DND-41 (cell line): Measurements from ENCODE around the gene KISS1R.

ENCODE experiments used
- ATAC-seq: fragments of 200-7000 bp; cut with Tn5 transposase; 3 replicates; pipeline ENCODE4 v1.9.1; 2021; ENCODE audit warnings: low read depth; ENCODE audit not compliant: insufficient read depth
- DNase-seq: peaks from one replicate; pipeline ENCODE4 v3.0.0-alpha.2; 2020
- H2AFZ ChIP-seq: 2 replicates; pipeline ENCODE4 v1.6.0; 2012; ENCODE audit warnings: low read depth, low read length
- H3K27ac ChIP-seq: 2 replicates; pipeline ENCODE4 v1.5.1; 2012; ENCODE audit warnings: low read length, inconsistent platforms
- H3K27me3 ChIP-seq: fragments of 200-600 bp; sonication (generic); 2 replicates; pipeline ENCODE4 v1.6.0; 2012; ENCODE audit warnings: low read length, mild to moderate bottlenecking, inconsistent platforms; ENCODE audit not compliant: insufficient read depth, poor library complexity
- H3K36me3 ChIP-seq: 2 replicates; pipeline ENCODE4 v1.5.1; 2012; ENCODE audit warnings: low read length, inconsistent platforms; ENCODE audit not compliant: insufficient read depth
- H3K4me1 ChIP-seq: 2 replicates; pipeline ENCODE4 v1.5.1; 2012; ENCODE audit warnings: mild to moderate bottlenecking, low read length; ENCODE audit not compliant: insufficient read depth
- H3K4me2 ChIP-seq: 2 replicates; pipeline ENCODE4 v1.6.0; 2012; ENCODE audit warnings: mild to moderate bottlenecking, moderate library complexity, low read length, inconsistent platforms; ENCODE audit not compliant: insufficient read depth
- H3K4me3 ChIP-seq, 2 experiments: fragments of 200-600 bp in 1 of 2; shearing (Covaris generic) in 1 of 2; 2 replicates each; pipeline ENCODE4 v1.5.1; 2012 to 2016; ENCODE audit warnings: inconsistent platforms in 2 of 2, low read length in 2 of 2, mild to moderate bottlenecking in 2 of 2, low read depth in 1 of 2, moderate library complexity in 1 of 2
- H3K79me2 ChIP-seq: 2 replicates; pipeline ENCODE4 v1.6.0; 2012; ENCODE audit warnings: low read length, inconsistent platforms; ENCODE audit not compliant: insufficient read depth
- H3K9ac ChIP-seq: 2 replicates; pipeline ENCODE4 v1.6.0; 2012; ENCODE audit warnings: low read depth, mild to moderate bottlenecking, inconsistent platforms, low read length, moderate library complexity
- H3K9me3 ChIP-seq: 2 replicates; pipeline ENCODE4 v1.5.1; 2012; ENCODE audit warnings: low read length, moderate library complexity, mild to moderate bottlenecking, inconsistent platforms; ENCODE audit not compliant: insufficient read depth, severe bottlenecking
- H4K20me1 ChIP-seq: 2 replicates; pipeline ENCODE4 v1.6.0; 2012; ENCODE audit warnings: low read length; ENCODE audit not compliant: insufficient read depth
- EZH2 ChIP-seq: IDR thresholded peaks from 3 replicates; pipeline ENCODE4 v1.6.1; 2012; ENCODE audit warnings: borderline replicate concordance, low read depth, mild to moderate bottlenecking, moderate library complexity, low read length, inconsistent platforms; ENCODE audit not compliant: severe bottlenecking
- TF ChIP-seq, protein P1 (sequence below): IDR thresholded peaks from 2 replicates; pipeline ENCODE4 v1.5.1; 2012; ENCODE audit warnings: borderline replicate concordance, low read length, moderate library complexity, mild to moderate bottlenecking; ENCODE audit not compliant: poor library complexity, severe bottlenecking; ENCODE audit errors: extremely low read depth

The KISS1R gene

DNA sequence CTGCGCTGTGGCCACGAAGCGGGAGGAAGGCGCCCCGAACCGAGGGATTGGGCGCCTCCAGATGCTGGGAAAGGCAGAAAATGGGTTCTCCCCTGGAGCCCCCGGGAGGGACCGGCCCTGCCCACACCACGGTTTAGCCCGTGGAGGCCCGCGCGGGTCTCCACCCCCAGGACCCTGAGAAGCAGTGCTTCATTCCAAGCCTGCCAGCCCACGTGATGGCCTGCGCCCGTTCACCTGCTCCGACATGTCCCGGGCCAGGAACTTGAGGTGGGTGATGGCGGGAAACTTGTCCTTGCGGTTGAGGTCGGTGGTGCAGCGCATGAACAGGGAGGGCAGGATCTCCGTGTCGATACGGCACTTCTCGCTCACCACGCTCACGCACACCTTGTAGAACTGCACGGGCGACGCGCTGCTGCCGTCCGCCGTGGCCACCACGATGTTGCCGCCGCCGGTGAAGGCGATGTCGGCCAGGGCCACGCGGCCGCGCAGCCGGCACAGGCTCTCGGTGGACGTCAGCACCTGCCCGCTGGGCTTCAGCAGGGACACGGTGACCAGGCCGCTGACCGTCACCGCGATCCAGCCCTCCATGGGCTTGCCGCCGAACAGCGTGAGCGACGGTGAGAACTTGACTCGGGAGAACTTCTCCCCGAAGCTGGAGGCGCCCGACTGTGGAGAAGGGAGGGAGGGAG lies 31.5 kb upstream of the KISS1R start:
- Histone ChIP-seq H3K27me3 (no peaks in the 10 kb centered on the region), H3K36me3 (peaks cover 88% of the 10 kb centered on the region), H3K79me2 (peaks cover 4% of the 10 kb centered on the region), H4K20me1 (peaks cover 5% of the 10 kb centered on the region), H3K4me2 (no peak overlapping the region), H3K9me3 (no peaks in the 10 kb centered on the region), H3K4me1 (peaks cover 1% of the 10 kb centered on the region; the same call in 1 of the 2 replicates), H3K9ac (no peak overlapping the region), H3K4me3 (no peak overlapping the region), H2AFZ (no peak overlapping the region), H3K27ac (no peak overlapping the region)
- ATAC-seq = no peak
- TF ChIP-seq EZH2 = no peak
- TF ChIP-seq, protein P1, sequence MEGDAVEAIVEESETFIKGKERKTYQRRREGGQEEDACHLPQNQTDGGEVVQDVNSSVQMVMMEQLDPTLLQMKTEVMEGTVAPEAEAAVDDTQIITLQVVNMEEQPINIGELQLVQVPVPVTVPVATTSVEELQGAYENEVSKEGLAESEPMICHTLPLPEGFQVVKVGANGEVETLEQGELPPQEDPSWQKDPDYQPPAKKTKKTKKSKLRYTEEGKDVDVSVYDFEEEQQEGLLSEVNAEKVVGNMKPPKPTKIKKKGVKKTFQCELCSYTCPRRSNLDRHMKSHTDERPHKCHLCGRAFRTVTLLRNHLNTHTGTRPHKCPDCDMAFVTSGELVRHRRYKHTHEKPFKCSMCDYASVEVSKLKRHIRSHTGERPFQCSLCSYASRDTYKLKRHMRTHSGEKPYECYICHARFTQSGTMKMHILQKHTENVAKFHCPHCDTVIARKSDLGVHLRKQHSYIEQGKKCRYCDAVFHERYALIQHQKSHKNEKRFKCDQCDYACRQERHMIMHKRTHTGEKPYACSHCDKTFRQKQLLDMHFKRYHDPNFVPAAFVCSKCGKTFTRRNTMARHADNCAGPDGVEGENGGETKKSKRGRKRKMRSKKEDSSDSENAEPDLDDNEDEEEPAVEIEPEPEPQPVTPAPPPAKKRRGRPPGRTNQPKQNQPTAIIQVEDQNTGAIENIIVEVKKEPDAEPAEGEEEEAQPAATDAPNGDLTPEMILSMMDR = no peak
- DNase-seq = no peak

DNA sequence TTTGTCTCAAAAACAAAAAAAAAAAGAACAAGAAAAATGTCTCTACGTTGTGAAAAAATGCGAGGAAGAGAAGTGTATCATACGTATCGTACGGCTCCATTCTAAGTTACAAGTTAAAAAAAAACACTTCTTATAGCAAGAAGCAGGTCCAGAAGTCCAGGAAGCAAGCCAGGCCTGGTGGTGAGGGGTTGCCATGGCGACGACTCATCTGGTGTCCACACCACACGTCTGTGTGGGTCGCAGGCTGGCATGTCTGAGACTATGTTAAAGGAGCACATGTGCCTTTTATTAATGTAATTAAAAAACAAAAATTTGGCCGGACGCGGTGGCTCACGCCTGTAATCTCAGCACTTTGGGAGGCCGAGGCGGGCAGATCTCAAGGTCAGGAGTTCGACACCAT lies 30.1 kb upstream of the KISS1R start:
- no peak overlapping the region for H3K4me2 ChIP-seq
- H3K36me3 ChIP-seq = peaks cover 80% of the 10 kb centered on the region
- H3K4me1 ChIP-seq = peaks cover 13% of the 10 kb centered on the region
- H2AFZ ChIP-seq = no peak overlapping the region
- H3K27ac ChIP-seq = no peak overlapping the region
- no peaks in the 10 kb centered on the region for H3K9me3 ChIP-seq
- no peaks in the 10 kb centered on the region for H3K27me3 ChIP-seq
- ATAC-seq = no peak
- peaks cover 16% of the 10 kb centered on the region for H3K79me2 ChIP-seq
- no peak for DNase-seq
- H3K4me3 ChIP-seq = no peak overlapping the region
- no peak overlapping the region for H3K9ac ChIP-seq
- peaks cover 5% of the 10 kb centered on the region for H4K20me1 ChIP-seq
- TF ChIP-seq EZH2 = no peak
- TF ChIP-seq, protein P1 = no peak

DNA sequence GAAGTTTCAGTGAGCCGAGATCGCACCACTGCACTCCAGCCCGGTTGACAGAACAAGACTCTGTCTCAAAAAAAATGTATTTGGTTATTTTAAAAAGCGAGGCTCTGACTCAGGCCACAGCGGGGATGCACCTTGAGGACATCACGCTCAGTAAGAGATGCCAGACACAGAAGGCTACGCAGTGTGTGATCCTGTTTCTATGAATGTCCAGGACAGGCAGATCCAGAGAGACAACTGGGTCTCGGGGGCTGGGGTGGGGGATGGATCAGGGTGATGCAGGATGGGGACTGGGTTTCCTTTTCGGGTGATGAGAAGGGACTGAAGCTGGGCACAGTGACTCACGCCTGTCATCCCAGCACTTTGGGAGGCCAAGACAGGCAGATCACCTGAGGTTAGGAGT lies 29.5 kb upstream of the KISS1R start:
- TF ChIP-seq, protein P1 = no peak
- TF ChIP-seq EZH2 = no peak
- H3K9ac ChIP-seq = no peak overlapping the region

More for the DNA sequence above, 29.5 kb upstream of the KISS1R start:
- Histone ChIP-seq H3K27me3 (no peaks in the 10 kb centered on the region), H3K4me3 (no peak overlapping the region), H3K79me2 (peaks cover 21% of the 10 kb centered on the region), H2AFZ (no peak overlapping the region), H3K4me2 (no peak overlapping the region), H3K4me1 (peaks cover 16% of the 10 kb centered on the region), H3K27ac (no peak overlapping the region), H4K20me1 (peaks cover 5% of the 10 kb centered on the region), H3K9me3 (no peaks in the 10 kb centered on the region), H3K36me3 (peaks cover 75% of the 10 kb centered on the region)
- DNase-seq = no peak
- ATAC-seq = no peak
